Non-pigmented ciliary epithelial cell (primary cell): ENCODE data around the gene CACNA2D1.

Experiments used
- DNase-seq: peaks from one replicate; pipeline ENCODE4 v3.0.0-alpha.2; 2010; ENCODE audit warnings: low read depth

Gene CACNA2D1

DNA sequence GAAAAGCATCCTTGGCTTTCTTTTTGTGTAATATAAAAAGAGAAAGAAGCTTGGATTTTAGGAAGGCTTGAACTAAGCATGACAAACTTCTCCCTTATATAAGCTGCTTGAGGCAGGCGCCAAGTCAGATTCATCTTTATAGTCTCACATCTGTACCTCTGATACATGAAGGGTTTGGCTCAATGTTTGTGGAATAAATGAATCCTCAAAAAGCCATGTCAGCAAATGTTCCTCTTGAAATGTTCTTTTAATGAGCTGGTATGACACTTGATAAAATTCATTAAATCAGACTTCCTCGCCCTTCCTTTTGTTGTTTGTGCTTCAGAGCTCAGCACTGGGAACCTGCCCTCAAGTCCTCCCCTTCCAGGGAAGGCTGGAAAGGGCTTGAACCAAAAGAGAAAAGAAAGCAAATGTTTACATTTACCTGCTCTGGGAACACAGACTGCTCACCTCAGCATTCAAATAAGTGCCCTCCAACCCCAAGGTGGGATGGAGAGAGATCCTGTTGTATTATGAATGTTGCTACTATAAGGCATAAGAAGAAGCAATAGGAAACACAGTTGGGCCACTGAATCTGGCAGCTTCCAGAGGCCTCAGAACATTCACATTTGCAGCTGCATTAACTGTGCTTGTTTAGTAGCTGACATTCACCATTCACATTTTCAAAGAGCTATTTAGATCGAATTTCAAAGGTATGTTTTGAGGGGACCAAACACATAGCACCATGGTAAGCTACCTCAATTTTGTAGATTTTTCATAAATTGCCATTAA, 212.6 kb downstream of the CACNA2D1 start:
- DNase-seq: no peak

DNA sequence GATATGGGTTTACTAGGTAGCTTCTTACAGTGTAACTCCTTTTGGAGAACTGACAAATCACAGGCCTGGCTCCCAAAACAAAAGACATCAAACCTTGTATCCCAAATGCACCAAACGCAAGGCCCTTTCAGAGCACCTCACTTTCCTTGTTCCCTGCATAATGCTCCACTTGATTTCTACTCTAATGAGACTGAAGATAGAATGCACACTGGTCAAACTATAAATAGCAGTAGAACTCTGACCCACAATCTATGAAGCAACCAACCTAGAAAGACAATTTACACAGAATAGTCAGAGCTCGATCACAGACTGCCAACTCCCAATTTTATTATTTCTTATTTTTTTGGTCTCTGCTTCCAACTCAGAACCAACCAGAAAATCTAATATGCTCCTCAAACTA, 214.4 kb downstream of the CACNA2D1 start:
- DNase-seq: no peak

DNA sequence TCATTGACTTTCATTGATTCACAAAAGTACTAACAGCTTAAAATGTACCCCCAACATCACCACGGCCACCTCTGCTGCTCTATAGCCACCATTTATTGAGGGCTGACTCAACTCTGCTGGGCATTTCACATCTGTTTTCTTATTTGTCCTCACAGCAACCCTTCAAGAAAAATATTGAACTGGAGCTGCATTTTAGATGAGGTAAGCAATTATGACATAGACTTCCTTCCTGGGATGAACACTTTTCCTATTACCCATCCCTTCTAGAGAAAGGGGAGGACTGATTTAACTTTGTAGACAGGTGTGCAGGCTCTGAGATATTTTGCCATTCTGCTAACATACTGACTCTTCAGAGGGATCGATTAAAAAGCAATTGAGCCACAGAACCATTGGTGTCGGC, 217.4 kb downstream of the CACNA2D1 start:
- no peak for DNase-seq

DNA sequence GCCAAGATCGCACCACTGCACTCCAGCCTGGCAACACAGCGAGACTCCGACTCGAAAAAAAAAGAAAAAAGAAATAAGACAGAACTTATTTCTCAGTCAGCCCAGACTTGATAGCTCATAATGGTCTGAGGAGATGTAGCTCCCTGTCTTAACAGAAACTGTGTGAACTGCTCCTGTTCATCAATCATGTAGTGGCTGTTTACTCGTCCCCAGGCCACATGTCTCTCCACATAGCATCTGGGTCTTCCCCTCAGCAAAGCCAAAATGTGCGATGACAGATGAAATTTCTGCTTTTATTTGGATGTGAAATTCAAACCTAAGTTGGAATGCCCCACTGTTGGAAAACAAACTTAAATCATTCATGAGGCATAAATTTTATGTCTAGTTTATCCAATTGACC, 219.0 kb downstream of the CACNA2D1 start:
- no peak for DNase-seq

DNA sequence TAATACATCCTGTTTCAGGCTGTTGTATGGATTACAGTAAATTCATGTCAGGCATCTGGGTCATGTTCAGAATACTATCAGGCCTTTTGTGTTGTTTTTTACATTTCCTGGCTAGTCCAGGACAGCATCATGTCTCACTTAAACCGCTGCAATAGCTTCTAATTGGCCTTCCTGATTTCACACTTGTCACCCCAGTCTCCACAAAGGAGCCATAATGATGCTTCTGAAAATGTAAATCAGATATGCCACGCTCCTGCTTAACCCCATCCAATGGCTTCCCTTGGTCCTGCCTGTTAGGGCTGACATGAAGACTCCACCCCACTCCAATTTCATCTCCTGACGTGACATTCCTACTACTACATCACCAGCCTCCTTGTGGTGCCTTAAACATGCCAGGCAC, 220.0 kb downstream of the CACNA2D1 start:
- no peak for DNase-seq

DNA sequence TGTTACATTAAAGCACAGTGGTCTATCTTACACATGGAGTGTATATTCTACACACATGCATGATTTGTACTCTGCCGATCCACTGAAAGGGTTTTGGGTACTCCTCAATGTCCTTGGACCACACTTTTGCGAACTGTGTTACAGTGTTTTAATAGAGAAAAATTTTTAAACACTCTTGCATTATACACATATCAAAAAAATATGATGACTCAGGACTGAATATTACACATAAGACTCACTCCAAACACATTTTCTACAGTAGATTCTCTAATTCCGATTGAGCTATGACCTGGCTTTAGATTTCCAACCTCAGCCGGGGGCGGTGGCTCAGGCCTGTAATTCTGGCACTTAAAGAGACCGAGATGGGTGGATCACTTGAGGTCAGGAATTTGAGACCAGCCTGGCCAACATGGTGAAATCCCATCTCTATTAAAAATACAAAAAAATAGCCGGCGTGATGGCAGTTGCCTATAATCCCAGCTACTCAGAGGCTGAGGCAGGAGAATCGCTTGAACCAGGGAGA, 222.4 kb downstream of the CACNA2D1 start:
- DNase-seq: no peak

DNA sequence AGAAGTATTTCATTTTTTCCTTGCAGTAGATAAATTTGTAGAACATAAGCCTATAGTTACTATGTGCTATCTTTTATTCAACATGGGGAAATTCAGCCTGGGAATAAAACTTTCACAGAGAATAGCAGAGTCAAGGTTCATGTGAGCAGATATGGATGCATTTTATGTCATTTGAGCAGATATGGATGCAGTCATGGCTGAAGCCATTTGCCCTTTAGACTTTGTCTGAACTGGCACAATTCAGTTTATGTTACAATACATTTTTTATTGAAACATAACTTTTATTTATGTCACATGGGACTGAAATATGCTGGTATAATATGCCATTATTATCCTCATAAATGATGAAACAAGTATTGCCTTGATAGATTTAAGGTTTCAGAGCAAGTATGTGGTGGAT, 231.1 kb downstream of the CACNA2D1 start:
- DNase-seq: no peak

DNA sequence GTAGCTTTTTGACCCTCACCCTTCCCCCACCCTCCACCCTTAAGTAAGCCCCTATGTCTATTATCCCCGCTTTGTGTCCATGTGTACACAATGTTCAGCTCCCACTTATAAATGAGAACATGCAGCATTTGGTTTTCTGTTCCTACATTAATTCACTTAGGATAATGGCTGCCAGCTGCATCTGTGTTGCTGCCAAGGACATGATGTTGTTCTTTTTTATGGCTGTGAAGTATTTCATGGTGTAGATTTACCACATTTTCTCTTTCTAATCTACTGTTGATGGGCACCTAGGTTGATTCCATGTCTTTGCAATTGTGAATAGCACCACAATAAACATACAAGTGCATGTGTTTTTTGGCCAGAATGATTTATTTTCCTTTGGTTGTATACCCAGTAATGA, 232.2 kb downstream of the CACNA2D1 start:
- no peak for DNase-seq

DNA sequence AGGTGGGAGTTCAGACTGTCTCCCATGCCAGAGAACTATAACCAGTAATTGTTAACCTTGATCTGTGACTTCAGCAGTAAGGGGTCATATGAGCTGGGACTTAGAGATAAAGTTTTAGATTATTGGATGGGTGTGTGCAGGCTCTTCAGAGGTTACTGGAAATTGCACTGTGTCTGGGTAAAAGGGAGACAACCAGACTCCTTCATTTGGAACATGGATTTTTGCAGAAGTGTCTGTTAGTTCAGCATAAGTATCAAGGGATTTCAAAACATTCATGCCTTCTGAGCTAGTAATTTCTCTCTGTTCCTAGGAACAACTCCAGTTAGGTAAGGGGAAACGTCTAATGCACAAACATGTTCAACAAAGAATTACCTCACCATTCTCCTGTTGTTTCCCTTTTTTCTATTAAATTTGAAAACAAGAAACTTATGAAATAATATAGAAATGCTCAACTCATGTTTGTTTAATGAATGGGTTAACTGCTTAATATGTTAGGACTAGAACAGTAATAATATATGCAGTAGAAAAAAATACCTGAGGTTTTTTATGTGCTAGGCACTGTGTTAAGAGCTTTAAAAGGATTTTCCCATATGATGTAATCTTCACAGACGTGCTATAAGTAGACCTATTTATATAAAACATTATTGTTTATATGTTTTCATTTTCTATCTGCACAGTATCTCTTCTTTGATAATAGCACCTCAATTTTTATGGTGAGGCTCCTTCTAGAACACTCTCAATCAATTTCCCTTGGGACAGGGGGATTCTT, 233.0 kb downstream of the CACNA2D1 start:
- no peak for DNase-seq

DNA sequence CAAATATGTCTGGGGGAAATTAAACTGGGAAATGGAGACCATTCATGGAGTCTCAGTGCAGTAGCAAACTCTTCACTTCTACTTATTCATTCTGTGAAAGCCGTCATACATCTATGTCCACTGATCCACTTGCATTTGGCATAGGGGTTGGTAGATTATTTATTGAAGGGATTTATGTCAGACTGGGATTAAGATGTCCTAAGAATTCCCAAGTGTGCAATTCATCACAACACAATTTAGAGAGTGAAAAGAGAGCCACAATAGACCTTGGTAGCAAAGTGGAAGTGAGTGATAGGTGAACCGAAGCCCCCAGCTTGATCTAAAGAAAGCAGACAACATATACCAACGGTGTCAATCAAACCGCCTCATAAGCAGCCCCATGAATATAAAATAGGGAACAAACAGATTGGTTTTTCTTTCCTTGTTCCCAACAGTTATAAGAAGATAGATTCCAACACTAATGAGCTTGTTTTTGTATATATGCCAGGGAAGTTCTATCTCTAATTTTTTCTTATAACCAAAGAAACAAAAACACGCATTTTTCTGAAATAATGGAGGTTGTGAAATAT, 234.3 kb downstream of the CACNA2D1 start:
- DNase-seq: no peak

DNA sequence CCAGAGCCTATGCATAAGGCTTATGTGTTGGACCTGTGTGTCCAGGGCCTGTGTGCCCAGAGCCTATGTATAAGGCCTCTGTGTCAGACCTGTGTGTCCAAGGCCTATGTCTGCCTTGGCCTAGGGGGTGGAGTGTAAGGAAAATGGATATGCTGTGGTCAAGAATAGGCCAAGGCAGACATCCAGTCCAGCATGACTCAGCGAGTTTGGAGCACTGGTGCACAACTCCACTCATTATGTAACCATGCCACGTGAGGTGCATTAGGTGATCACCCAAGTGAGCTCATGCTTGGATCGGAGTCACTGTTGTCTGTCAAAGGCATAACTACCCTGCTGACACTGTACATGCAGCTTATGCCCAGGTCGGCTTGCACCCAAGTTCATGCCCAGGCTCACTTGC, 238.9 kb downstream of the CACNA2D1 start:
- peak; percentile 72 for DNase-seq

DNA sequence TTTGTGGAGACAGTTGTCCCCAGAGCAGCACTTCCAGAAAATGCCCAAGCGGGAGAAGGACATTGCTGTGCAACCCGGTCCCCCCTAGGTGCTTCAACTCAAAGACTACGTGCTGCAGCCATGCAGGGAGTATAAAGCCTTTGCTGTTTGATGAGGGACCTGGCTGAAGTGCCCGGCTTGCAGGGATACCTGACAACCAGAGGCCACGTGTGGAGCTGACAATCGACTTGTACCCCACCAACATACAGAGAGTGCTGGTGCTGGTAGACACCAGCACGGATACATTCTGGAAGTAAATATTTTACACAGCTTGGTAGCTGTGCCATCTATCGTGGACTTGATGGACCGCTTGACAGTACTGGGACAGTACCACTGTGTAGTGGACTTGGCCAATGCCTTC, 240.6 kb downstream of the CACNA2D1 start:
- no peak for DNase-seq

DNA sequence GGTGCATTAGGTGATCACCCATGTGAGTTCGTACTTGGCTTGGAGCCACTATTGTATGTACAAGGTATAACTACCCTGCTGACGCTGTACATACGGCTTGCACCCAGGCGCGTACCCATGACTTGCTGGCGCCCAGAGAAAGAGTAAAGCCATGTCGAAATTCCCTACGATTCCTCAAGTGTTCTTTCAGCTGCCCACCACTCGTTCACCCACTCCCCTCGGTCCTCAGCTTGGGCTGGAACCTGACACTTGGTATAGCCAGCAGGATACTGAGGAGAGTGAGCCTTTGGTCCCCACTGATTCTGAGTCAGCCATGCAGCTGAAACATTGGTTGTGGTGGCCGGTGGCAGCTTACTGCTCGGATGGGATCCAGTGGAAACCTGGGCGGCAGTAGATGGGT, 241.5 kb downstream of the CACNA2D1 start:
- no peak for DNase-seq

DNA sequence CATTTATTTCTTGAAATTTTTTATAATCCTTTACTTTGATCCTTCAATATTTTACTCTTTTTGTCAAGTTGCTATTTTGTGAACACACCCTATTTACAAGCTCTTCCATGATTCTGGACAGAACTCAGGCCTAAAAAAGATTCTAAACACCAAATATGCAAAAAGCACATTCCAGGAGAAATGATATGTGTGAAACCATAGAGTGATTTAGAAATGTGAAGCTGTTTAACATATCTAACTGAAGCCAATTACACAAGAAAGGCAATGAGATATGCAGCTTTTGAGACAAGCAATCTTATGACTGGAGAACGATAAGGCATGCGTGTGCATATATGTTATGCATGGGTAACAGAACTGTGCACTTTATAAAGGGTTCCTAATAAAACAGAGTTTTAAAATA, 243.0 kb downstream of the CACNA2D1 start:
- DNase-seq: no peak

DNA sequence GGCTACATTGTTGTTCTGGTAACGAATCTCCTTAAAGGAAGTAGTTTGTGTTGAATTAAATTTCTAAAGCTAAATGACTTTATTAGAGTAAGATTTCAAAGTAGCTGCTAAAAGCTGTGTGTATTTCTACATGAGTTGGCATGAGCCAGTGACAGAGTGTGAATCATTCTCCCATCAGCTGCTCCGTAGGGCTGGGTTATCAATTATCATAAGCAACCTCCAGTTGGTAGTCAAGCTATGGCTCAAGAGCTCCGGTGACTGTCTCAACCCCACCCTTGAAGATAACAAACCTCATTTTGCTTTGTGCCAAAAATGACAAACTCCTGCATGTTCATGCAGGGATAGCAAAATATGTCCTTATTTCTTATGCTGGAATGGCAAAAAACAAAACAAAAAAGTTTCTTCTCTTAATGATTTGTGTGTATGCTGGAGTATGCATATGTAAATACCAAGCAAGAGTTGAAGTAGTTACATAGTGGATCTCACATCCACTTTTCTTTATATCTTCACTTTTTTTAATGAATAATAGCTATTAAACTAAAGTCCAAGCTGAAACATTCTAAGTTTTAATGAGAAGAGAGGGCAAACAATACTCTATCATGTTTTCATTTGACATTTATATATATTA, 249.4 kb downstream of the CACNA2D1 start:
- peak; percentile 22 for DNase-seq

DNA sequence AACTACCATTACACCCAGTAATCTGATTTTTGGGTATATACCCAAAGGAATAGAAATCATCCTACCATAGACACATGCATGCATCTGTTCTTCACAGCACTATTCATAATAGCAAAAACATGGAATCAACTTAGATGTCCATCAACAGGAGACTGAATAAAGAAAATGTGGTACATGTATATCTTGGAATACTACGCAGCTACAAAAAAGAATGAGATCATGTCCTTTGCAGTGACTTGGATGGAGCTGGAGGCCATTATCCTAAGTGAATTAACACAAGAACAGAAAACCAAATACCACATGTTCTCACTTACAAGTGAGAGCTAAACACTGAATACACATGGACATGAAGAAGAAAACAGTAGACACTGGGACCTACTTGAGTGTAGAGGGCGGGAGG, 254.9 kb downstream of the CACNA2D1 start:
- no peak for DNase-seq

DNA sequence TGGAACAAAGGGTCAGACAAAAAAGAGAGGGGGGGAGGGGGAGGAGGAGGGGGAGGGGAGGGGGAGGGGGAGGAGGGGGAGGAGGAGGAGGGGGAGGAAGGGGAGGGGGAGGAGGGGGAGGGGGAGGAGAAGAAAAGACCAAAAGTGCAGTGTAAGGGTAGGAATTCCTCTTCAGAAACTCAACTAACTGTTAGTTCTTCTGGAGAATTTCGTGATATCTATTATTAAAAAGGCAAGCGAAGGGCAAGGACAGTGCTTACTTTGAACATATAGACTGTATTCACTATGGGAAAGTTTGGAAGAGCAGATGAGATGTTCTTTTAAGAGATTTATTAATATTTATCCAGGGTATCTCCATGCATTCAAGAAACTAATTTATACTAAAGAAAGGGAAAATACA, 258.1 kb downstream of the CACNA2D1 start:
- DNase-seq: no peak

DNA sequence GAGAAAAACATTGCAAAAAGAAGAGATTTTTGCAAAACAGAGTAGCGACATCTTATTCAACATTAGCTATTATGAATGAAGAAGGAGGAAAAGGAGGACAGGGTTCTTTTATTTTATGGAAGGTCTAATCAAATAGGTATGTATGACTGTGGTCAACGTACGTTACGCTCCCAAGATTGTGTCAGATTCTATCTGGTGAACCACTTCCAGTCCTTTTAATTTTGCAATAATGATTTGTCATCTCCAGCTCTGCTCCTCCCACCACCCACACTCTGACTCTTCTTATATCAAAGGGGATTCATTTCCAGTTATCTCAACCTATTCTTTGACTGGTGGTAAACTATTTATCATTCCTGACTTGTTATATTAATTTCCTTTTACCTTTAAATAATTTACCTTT, 259.9 kb downstream of the CACNA2D1 start:
- peak; percentile 76 for DNase-seq

DNA sequence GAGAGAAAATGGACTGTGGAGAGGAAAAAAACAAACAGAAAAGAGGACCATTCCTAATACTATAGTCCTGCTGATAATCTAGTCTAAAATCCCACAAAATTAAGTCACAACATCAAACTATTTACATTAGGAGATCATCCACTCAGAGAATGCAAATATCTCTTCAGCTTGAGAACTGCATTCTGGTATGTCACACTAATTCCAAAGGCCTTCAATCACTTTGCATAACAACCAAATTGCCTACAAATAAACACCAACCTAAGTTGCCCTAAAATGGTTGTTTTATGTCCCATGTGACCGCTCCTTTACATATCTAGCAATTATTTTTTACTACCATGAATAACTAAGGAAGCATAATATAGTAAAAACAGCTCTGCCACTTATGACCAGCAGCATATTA, 264.3 kb downstream of the CACNA2D1 start:
- no peak for DNase-seq

DNA sequence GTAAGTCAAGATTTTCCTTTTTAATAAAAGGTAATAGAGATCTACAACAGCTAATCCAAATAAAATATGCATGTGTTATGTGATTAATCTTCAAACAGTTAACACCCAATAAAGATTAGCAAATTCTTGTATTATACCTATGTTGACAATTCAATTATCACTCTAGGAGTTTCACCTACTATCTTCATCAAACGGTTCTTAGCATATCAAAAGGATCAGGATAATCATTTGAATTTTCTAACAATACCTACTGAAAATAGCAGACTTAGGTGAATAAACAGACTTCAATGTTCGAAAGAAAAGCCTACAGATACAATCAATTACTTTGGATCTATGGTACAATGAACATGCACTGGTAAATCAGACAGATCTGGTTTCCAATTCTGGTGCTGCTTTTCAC, 268.3 kb downstream of the CACNA2D1 start:
- no peak for DNase-seq

DNA sequence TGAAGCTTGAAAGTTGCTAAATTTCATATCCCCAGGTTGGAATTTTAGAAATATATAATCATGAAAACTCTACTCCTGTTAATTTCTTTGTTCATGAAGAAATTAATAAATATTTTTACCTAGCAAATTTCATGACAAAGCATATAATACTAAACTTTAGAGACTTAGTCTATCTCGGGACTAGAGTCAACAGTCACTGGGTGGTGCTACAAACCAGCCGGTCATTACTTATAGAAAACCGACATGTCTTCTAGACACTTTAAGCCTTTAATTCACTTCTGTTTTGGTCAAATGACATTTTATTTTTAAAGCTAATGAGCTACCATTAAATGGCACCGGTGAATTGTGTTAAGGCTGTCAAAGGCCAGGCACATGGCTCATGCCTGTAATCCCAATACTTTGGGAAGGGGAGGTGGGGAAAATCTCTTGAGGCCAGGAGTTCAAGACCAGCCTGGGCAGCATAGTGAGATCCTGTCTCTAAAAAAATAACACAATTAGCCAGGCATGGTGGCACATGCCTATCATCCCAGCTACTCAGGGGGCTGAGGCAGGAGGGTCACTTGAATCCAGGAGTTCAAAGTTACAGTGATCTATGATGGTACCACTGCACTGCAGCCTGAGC, 270.1 kb downstream of the CACNA2D1 start:
- DNase-seq: no peak

DNA sequence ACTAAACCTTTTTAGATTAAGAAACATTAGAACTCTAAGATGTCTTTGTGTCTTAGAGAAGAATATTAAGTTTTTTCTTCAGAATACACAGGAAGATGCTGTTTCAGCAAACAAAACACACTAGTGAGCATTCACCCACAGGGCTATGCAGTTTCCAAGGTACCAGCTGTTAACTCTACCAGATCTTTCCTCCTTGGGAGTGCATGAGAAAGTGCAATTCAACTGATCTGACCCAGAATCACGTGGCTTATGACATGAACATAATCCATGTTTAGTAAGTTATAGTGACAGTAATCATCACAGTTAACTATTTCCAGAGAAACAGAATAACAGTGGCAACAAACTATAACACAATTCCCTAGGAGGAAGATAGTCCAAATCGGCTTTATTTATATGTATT, 270.7 kb downstream of the CACNA2D1 start:
- no peak for DNase-seq
